Panc1 (cell line): ENCODE results near the gene ACIN1.

Experiments used
- POLR2AphosphoS5 ChIP-seq: IDR thresholded peaks from 2 replicates; pipeline ENCODE4 v1.6.1; 2012; ENCODE audit warnings: mild to moderate bottlenecking, low read depth, low read length, moderate library complexity
- REST ChIP-seq, 2 experiments: IDR thresholded peaks; 2 replicates each; pipeline ENCODE4 v1.6.1; 2011 to 2012; ENCODE audit warnings: low read depth in 2 of 2, control low read depth in 1 of 2, low read length in 1 of 2, mild to moderate bottlenecking in 1 of 2, moderate library complexity in 1 of 2; ENCODE audit not compliant: insufficient read depth in 1 of 2
- TCF7L2 ChIP-seq: IDR thresholded peaks from 2 replicates; pipeline ENCODE4 v1.6.1; 2011; ENCODE audit warnings: mild to moderate bottlenecking, low read depth, low read length, inconsistent platforms
- TF ChIP-seq, protein P1 (sequence below): fragments of 450-650 bp; IDR thresholded peaks from 2 replicates; pipeline ENCODE4 v1.5.1; 2017; ENCODE audit warnings: mild to moderate bottlenecking

DNA sequence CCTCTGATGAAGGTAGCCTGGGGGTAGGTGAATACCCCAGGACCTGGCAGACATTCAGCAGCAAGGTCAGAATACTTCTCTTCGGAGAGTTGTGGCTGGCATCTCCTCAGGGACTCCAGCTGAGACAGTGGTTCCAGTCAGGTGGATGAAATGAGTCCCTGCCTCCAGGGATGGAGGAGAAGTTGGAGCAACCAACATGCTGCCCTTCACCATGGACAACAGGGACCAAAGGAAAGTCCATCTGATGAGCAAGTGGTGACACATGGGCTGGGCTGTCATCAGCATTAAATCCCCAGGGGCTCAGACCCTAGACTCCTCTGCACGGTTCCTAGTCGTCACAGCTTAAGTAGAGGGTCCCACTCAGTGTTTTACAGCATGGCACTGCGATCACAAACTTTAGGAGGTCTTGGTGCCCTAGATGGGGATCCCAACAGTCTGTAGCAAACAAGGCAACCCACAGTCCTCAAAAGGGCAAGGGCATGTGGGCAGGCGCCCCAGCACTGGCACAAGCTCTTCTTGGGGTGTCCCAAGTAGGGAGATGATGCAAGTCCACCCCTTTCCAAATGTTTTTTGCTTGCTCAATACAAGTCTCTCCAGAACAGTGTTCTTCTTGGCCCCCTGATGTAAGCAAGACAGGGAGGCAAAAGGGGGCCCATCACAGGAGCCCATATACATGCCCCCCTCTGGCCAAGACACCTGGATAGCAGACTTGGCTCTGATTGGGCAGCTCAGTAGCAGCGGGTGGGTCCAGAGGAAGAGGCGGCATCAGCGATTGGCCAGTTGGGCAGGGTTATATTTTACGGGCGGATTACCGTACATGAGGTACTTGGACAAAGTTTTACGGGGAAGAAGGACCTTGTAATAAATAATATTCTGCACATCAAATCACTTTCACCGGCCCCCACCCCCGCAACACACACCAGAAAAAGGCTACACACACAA lies 26.8 kb downstream of the ACIN1 start:
- TF ChIP-seq, protein P1, sequence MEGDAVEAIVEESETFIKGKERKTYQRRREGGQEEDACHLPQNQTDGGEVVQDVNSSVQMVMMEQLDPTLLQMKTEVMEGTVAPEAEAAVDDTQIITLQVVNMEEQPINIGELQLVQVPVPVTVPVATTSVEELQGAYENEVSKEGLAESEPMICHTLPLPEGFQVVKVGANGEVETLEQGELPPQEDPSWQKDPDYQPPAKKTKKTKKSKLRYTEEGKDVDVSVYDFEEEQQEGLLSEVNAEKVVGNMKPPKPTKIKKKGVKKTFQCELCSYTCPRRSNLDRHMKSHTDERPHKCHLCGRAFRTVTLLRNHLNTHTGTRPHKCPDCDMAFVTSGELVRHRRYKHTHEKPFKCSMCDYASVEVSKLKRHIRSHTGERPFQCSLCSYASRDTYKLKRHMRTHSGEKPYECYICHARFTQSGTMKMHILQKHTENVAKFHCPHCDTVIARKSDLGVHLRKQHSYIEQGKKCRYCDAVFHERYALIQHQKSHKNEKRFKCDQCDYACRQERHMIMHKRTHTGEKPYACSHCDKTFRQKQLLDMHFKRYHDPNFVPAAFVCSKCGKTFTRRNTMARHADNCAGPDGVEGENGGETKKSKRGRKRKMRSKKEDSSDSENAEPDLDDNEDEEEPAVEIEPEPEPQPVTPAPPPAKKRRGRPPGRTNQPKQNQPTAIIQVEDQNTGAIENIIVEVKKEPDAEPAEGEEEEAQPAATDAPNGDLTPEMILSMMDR: no peak
- TF ChIP-seq POLR2AphosphoS5: no peak
- TF ChIP-seq REST (IDR thresholded peaks at IDR 0.05; ENCODE audit: insufficient read depth in 1 of 2, low read depth in 2 of 2, low read length in 1 of 2): no peak
- no peak for TF ChIP-seq TCF7L2
